GM21723 (cell line): ENCODE results near the gene GPR158.

Source experiments
- ATAC-seq: cut with Tn5 transposase; IDR thresholded peaks from one replicate; pipeline ENCODE4 v1.9.1; 2021; ENCODE audit warnings: mild to moderate bottlenecking, moderate library complexity; ENCODE audit not compliant: unreplicated experiment

GPR158 gene

DNA sequence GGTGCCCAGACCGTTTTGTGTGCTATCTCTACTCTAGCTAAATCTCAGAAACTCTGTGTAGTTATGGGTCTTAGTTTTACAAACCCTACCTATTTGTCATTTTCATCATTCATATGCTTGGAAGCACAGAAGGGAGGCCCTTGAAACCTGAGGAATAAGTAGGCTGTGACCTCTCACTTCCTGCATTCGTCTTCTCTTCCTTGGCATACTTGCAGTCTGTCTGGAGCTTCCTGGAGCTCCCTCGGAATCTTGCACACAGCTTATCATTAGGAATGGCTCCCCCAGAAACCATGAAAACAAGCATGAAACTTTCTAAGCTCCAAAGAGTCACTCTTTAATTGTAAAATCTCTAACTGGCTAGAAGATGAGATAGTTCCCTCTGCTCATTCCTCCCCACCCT lies 382.3 kb downstream of the GPR158 start:
- ATAC-seq = no peak

DNA sequence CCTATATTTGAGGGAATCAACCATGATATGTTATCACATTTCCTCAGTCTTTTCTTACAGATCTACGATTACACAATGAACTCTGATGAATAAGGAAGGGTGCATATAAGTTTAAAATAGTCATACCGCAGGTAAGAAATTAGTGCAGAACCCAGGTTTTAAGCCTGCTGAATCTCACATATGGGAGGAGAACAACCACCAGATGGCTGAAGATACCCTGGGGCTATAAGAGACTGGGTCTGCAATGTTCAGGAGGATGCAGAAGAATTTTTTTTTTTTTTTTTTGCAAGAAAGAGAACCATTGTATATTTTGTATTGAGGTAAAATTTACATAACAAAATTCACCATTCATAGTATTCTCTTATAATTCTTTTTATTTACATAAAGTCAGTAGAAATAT lies 387.0 kb downstream of the GPR158 start:
- no peak for ATAC-seq

DNA sequence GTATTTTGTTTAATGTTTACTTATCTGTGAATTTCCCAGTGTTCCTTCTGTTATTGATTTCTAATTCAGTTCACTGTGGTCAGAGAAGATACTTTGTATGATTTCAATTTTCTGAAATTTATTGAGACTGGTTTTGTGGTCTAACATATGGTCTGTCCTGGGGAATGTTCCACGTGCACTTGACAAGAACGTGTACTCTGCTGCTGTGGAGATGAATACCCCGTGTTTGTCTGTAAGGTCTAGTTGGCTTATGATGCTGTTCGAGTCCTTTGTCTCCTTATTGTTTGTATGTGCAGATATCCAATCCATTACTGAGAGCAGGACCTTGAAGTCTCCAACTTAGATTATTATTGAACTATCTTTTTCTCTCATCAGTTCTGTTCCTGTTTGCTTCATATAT lies 387.7 kb downstream of the GPR158 start:
- ATAC-seq = no peak

DNA sequence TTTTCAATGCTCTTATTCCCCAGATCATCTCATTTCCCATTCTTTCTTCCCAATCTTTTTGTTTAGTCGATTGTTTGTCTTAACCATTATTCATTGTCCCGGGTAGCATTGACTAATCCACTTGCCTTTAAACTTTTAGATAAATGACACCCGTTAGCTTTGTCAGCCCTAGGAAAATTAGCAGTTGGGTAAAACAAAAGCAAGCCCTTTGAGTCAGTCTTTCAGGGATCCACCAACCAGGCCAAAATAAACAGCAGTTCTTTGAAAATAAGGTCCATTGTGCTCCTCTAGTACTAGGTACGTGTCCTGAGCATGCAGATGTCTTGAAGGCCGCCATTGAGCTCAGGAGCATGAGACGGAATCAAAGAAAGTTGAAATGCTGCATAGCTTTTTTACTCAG lies 389.6 kb downstream of the GPR158 start:
- ATAC-seq = no peak

DNA sequence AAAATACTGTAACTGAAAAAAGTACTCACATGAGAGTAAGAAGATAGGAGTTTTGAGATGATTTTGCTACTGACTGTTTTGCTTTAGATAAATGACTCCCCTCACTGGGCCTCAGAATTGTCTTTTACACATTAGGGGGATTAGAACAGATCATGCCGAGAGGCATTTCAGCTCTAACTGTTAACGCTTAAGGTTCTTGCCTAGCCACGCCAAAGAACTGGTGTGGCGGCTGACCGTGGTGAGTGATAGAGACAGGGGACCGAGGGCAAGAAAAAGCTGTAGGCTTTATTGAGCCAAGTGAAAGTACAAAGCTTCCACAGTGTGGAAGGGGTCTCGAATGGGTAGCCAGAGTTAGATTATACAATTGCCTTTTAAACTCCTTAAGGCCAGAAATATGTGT lies 390.8 kb downstream of the GPR158 start:
- ATAC-seq = no peak

DNA sequence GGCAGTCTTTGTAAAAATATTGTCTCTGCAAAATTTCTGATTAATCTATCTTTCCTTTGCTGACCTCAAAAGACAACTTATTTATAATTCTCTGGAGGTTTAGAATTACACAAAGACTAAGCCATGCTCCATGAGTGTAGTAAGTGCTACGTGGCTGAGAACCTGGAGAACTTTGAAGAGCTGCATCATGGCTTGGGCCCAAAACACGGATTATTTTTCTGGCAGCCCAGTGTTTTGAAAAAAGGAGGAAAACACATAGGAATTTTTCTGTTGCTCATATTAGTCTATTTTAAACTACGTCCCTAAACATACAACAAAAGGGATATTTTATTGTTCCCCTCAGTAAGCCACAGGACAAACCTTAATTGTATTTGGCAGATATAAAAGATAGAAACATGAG lies 398.5 kb downstream of the GPR158 start:
- no peak for ATAC-seq

DNA sequence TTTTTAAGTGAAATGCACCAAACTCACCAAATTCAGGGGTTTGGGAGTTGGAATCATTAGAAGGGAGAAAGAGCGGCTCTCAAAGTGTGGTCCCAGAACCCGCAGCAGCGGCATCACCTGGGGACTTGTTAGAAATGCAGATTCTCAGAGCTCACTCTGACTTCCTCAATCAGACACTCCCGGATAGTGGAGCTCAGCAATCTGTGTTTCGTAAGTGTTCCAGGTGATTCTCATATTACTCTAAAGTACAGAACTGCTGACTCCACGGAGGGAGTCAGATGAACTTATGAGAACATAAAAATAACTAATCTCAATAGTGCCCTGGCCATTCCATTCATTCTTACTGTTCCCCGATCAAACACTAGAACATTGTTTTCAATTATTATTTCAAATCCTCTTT lies 400.5 kb downstream of the GPR158 start:
- ATAC-seq = no peak

DNA sequence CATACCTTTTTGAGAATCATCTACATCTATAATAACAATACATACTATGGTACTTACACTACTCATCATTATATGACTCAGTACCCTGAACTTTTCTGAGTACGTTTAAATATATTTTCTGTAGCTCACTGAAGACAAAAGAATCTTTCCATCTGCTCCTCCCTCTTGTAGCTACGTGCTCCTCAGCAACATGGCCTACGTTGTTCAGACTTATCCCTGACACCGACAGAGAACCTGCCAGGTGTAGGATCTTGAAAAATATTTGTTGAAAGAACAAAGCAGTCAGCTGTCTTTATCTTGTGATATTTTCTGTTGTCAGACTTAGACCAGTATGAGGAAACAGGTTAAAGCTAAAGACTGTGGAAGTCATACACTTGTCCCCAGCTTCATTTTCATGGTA lies 403.3 kb downstream of the GPR158 start:
- ATAC-seq = no peak

DNA sequence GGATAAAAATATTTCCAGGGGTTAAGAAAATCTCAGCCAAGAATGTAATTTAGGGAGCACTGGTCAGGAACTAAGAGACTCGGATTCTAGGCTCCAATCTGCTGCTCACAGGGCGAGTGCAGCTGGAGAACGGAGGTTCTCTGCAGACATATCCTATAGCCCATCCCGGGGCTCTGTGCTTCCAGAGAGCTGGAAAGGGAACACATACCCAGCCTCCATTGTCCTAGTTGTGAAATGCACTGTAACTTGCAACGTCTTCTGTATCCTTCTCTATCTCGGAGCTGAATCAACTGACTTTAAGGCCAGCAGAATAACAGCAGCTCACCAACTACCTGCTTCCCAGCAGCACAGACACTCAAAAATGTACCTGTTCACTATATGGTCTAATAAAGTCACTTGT lies 408.2 kb downstream of the GPR158 start:
- ATAC-seq = no peak

DNA sequence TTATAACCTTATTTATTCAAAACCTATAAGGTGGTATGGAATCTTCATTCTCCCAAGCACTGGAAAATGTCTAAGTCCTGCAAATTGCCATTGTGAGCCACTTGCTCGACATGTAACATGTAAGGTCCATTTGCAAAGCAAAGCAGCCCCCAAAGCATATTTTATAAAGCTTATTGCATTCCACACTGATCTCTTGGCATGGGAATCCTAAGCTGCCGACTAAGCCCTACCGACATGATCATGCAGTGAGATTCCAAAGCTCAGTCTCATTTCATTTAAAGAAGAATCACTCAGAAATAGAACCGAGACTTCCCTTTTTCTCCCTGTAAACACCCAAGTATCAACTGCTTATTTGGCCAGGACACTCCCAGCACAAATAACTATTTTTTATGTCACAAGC lies 425.9 kb downstream of the GPR158 start:
- ATAC-seq = no peak

DNA sequence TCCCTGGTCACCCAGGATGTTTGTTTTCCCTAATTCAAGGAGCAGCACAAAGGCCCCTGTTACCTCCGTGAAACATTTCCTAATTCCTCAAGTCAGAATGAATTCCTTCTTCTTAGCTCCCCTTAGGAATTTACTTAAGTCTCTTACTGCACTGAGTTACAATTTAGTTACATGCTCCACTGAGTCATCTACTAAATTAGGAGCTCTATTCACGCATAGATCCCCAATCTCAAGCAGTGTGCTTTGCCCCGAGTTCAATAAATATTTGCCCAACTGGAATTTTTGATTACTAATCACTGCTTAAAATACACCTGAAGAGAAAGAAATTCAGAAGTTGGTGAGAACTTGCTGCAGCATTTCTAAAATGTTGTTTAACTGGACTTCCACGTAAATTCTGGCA lies 429.8 kb downstream of the GPR158 start:
- ATAC-seq = no peak

DNA sequence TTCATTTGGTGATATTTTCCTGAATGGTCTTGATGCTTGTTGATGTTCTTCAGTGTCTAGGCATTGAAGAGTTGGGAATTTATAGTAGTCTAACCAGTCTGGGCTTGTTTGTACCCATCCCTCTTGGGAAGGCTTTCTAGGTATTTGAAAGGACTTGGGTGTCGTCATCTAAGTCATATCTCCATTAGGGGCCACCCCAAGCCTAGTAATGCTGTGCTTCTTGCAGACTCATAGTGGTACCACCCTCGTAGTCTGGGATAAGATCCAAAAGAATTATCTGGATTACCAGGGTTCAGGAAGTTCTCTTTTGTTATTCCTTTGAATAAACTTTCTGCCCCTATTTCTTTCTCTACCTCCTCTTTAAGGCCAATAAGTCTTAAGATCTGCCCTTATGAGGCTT lies 439.9 kb downstream of the GPR158 start:
- ATAC-seq = no peak

DNA sequence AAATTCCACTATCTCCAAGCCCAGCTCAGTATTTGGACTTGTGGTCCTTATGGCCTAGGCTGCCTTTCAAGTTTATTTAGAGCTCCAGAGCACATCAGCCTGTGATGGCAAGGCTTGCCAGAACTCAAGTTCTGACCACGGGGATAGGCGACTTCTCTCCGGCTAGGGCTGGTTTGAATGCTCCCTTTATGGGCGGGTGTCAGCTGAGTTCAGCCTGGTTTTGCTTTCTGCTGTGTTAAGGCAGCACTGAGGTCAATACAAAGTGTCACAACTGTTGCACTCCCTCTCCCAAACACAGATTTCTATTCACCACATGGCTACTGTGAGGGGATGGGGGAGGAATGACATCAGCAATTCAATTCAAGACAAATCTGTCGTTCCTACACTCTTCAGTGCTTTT lies 441.1 kb downstream of the GPR158 start:
- ATAC-seq = no peak

DNA sequence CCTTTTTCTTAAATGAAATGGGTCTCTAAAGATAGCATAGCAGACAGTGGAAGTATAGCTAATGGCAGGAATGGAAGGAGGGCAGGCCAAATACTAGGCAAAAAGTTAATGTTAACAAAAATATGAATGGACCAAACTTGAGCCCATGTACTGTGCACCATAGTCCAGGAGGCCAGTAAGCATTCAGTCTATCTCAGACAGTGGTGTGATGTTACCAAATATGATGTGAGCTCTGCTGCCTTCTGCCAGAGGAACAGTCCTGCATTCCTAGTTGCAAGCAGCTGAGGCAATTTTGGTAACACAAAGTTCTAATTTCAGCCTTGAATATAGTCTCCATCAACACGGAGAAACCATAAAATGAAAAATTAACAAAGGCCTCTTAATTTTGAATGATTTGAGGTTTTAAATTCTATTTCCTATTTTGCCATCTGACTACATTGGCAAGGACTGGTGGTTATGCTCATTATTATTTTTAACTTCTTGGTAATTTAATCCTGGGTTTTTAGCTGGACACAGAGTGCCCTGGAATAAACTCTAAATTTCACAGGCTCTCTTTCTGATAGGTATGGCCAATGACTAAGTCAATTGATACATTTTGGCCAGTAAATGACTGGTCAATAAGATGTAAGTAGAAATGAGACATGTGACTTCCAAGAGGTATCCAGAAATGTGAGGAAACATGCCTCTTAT lies 442.2 kb downstream of the GPR158 start:
- no peak for ATAC-seq

DNA sequence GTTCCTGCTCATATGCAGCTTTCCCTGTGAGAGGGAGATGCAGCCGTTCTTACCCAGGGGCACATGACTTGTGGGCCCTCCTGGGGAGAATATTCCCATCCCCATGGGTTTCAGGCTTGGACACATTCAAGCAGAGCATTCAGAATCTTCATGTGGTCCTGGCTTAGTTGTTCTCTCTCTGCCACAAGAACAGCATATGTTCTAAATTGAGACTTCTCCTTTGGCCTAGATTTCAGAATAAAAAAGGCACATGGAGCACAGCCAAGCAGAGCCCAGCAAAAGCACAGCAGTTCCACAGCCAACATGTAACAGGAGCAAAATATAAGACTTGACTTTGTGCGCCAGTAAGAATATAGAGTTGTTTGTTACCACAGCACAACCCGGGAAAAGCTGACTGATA lies 452.8 kb downstream of the GPR158 start:
- ATAC-seq = no peak

DNA sequence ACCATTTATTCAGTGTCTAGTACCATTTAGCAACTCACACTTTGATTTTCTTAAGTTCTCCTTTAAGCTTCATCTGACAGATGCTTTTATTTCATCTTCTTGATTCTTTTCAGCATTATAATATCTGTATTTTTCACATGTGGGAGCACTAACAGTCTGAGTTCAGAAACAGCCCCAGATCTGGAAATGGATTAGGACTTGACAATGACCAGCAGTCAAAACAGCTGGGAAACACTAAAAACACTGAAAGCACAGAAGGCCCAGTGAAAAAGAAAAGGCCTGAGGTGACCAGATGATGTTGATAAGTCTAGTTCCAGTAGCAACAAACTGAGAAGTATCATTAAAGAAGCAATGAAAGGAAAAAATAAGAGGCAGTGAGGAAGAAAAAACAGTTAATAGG lies 454.5 kb downstream of the GPR158 start:
- ATAC-seq = no peak

DNA sequence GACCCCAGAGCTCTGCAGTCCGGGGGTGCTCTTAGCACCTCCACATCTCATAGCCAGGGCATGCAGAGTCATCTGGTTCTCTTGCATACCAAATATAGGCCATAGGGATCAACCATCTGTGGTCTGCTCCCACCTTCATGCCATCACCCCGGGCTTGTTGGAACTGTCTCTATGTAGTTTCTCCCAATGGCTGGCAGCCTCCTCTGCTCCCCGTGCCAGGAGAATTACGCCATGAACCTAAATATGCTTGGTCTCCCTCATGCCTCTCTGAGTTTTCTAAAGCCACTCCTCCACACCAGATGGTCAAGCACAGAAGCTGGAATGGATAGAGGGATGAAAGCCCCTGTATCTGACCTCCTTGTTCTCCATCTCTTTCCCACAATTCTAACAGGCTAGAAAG lies 456.7 kb downstream of the GPR158 start:
- no peak for ATAC-seq

DNA sequence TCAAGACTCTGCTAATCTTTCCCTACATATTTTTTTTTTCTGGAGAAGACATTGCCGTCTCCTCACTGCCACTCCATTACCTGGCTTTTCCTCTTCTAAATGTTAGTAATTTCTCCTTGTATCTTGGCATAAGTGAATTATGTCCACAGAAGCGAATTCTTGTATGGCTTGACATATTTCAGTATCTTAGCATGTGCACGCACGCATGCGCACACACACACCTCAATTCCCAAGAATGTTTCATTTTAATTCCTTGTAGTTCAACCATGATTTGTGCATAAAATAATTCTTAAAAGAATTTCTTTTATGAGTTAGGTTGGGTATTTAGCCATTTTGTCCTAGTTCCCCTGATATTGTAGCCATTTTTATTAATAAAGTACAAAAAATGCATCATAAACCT lies 458.0 kb downstream of the GPR158 start:
- no peak for ATAC-seq

DNA sequence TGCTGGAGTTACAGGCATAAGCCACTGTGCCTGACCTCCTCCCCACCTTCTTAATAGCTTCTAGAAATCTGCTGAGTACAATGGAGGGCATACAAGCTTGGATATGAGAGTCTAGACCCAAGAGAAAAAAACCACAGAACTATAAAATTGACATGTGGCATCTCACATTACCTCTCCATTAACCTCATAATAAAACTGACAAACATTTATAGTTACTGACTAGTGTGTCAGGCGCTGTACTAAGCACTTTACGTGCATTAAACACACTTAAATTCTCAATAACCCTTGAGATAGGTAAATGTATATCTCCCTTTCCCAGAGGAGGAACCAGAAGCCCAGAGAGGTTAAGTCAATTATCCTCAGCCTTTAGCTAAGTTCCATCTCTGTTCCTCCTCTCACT lies 458.7 kb downstream of the GPR158 start:
- ATAC-seq = no peak

DNA sequence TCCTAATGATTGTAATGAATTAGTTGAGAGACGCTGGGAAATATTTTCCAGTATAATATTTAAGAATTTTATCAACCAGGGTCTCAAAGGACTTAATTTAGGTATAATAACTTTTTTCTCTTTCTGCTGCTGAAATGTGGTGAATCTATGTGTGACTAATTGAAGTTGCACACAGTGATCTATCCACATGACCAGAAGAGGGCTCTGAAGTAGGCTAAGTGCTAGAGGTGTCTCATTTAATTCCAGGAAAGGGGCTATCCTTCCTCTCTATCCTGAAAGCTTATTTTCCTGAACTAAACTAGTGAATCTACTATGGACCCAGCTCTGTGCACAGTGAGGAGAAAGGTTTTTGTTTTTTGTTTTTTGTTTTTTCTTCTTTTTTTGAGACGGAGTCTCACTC lies 464.8 kb downstream of the GPR158 start:
- no peak for ATAC-seq

DNA sequence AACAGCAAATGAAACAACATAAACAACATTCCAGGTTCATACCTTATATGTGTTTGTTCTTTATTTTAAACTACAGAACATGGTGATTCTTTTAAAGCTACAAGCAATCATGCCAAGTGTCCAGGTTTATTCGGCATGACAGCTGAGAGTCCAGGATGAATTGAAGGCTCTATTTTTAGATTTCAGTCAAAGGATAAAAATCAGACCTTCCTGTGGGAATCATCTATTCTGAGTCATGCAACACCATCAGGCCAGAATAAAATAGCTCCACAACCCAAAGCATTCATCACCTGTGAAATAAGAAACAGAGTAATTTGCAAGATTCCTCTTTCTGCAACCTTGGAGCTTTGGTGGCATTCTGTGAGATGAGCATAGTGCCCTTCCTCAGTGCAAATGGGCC lies 466.8 kb downstream of the GPR158 start:
- no peak for ATAC-seq

DNA sequence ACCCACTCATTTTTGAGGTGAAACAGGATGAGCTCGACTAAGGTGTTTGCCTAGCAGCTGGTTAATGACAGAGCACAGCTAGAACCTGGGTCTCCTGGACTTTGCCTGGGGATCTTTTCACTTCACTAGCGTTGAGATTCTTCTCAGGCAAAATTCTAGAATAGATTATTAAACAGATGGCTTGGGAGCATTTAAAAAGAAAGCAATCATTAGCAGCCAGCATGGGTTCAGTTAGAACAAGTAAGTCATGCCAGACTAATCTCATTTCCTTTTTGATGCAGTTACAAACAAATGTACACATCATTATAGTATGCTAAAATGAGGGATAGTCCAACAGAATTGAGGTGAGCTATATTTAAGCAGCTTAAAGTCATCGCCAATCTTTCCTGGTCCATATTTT lies 467.9 kb downstream of the GPR158 start:
- ATAC-seq = no peak

DNA sequence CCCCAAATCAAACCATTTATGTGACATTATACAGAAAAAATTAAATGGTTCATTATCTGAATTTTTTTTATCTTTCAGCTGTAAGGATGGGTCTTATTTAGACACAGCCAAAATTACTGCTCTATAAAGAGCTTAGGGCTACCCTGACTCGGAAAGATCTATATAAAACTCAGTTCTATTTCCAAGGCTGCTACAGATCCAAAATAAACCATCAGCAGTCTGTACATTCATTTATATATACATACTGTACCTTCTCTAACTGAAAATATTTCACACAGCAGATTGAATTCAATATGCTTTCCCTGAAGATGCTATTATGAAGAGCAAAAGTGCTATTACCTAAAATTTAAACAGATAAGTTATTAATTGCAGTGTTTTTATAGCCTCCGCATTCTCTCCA lies 471.6 kb downstream of the GPR158 start:
- ATAC-seq = no peak

DNA sequence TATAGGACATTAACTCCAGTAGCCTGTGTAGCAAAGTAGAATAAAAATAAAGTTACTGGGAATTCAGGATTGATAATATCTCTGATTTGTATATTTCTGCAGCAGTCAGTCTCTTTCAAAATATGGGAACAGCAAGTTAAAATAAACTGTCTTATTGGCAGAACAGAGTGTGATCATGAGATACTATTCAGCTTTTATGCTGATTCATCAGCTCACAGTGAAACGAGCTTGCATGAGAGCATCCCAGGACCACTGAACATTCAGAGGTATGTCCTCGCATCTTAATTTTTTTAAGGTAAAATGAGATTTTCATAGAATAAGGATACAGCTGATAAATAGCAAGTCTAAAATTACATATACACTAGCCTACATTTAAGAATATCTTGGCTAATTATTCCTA lies 476.7 kb downstream of the GPR158 start:
- no peak for ATAC-seq
